Measurements from ENCODE around the gene RBM3.

The RBM3 gene

DNA sequence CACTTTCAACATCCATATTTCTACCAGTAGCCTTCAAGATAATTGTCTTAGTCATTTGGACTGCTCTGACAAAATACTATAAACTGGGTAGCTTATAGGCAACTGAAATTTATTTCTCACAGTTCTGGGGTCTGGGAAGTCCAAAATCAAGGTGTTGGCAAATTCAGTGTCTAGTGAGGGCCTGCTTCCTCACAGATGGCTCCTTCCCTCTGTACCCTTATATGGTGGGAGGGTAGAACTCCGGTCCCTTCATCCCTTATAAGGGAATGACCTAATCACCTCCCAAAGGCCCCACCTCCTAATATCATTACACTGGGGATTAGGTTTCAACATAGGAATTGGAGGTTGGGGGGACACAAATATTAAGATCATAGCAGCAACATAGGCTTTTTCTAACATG lies 42.1 kb upstream of the RBM3 start:
- no peak overlapping the region for H3K4me3 ChIP-seq (ENCODE audit: low read depth, low read length)
- no peaks in the 10 kb centered on the region for H3K9me3 ChIP-seq (ENCODE audit: control insufficient read depth, insufficient read depth, low read depth, low read length)
- peaks cover 6 to 20% of the 10 kb centered on the region in 2 experiments; a peak in 2 of 3 replicates for H3K36me3 ChIP-seq (ENCODE audit: control insufficient read depth in 2 of 2, insufficient read depth in 1 of 2, low read length in 2 of 2)
- CTCF ChIA-PET: no interaction called here
- H3K27ac ChIP-seq (ENCODE audit: extremely low read depth, low read depth, low read length): no peak overlapping the region
- H3K4me1 ChIP-seq (ENCODE audit: control insufficient read depth, insufficient read depth, low read length): no peaks in the 10 kb centered on the region
- TF ChIP-seq ZNF416 (tag by site-specific recombination; IDR thresholded peaks at IDR 0.05) (no peak), ZNF701 (tag by site-specific recombination; IDR thresholded peaks at IDR 0.05) (no peak), ZNF112 (tag by site-specific recombination; IDR thresholded peaks at IDR 0.05) (no peak), KLF8 (tag by site-specific recombination; IDR thresholded peaks at IDR 0.05) (no peak)
- TF ChIP-seq, protein P1, sequence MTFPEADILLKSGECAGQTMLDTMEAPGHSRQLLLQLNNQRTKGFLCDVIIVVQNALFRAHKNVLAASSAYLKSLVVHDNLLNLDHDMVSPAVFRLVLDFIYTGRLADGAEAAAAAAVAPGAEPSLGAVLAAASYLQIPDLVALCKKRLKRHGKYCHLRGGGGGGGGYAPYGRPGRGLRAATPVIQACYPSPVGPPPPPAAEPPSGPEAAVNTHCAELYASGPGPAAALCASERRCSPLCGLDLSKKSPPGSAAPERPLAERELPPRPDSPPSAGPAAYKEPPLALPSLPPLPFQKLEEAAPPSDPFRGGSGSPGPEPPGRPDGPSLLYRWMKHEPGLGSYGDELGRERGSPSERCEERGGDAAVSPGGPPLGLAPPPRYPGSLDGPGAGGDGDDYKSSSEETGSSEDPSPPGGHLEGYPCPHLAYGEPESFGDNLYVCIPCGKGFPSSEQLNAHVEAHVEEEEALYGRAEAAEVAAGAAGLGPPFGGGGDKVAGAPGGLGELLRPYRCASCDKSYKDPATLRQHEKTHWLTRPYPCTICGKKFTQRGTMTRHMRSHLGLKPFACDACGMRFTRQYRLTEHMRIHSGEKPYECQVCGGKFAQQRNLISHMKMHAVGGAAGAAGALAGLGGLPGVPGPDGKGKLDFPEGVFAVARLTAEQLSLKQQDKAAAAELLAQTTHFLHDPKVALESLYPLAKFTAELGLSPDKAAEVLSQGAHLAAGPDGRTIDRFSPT (tag by site-specific recombination; IDR thresholded peaks at IDR 0.05): no peak
- TF ChIP-seq, protein P2, sequence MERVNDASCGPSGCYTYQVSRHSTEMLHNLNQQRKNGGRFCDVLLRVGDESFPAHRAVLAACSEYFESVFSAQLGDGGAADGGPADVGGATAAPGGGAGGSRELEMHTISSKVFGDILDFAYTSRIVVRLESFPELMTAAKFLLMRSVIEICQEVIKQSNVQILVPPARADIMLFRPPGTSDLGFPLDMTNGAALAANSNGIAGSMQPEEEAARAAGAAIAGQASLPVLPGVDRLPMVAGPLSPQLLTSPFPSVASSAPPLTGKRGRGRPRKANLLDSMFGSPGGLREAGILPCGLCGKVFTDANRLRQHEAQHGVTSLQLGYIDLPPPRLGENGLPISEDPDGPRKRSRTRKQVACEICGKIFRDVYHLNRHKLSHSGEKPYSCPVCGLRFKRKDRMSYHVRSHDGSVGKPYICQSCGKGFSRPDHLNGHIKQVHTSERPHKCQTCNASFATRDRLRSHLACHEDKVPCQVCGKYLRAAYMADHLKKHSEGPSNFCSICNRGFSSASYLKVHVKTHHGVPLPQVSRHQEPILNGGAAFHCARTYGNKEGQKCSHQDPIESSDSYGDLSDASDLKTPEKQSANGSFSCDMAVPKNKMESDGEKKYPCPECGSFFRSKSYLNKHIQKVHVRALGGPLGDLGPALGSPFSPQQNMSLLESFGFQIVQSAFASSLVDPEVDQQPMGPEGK (tag by site-specific recombination; IDR thresholded peaks at IDR 0.05): no peak
- TF ChIP-seq, protein P3, sequence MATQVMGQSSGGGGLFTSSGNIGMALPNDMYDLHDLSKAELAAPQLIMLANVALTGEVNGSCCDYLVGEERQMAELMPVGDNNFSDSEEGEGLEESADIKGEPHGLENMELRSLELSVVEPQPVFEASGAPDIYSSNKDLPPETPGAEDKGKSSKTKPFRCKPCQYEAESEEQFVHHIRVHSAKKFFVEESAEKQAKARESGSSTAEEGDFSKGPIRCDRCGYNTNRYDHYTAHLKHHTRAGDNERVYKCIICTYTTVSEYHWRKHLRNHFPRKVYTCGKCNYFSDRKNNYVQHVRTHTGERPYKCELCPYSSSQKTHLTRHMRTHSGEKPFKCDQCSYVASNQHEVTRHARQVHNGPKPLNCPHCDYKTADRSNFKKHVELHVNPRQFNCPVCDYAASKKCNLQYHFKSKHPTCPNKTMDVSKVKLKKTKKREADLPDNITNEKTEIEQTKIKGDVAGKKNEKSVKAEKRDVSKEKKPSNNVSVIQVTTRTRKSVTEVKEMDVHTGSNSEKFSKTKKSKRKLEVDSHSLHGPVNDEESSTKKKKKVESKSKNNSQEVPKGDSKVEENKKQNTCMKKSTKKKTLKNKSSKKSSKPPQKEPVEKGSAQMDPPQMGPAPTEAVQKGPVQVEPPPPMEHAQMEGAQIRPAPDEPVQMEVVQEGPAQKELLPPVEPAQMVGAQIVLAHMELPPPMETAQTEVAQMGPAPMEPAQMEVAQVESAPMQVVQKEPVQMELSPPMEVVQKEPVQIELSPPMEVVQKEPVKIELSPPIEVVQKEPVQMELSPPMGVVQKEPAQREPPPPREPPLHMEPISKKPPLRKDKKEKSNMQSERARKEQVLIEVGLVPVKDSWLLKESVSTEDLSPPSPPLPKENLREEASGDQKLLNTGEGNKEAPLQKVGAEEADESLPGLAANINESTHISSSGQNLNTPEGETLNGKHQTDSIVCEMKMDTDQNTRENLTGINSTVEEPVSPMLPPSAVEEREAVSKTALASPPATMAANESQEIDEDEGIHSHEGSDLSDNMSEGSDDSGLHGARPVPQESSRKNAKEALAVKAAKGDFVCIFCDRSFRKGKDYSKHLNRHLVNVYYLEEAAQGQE (tag by site-specific recombination; IDR thresholded peaks at IDR 0.05): no peak
- POLR2A ChIA-PET: interaction anchor here (1.5 to 2.0 kb wide), 2 partner anchors 10 to 43 kb away, joined by 3 to 8 read pairs; partner anchors contain the start of gene EBP

DNA sequence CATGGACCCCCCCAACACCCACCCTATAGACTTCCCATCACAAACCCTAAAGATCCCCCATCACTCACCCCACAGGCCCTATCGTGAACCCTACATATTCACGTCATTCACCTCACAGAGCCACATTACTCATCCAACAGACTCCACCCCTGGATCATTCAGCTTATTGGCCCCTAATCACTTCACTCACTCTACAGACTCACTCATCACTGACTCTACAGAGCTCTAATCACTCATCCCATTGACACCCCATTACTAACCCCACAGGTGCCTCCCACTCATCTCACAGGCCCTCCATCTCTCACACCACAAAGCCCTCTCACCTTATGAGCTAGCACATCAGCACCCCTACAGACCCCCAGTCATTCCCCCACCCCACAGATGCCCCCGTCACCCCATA lies 41.1 kb upstream of the RBM3 start:
- H3K27ac ChIP-seq (ENCODE audit: extremely low read depth, low read depth, low read length): no peak overlapping the region
- CTCF ChIA-PET: no interaction called here
- POLR2A ChIA-PET: interaction anchor here (1.5 kb wide), 1 partner anchor 42 kb away, joined by 3 read pairs; no protein-coding TSS in a partner anchor
- no peaks in the 10 kb centered on the region for H3K4me1 ChIP-seq (ENCODE audit: control insufficient read depth, insufficient read depth, low read length)
- TF ChIP-seq ZNF610 (tag by site-specific recombination; IDR thresholded peaks at IDR 0.05; ENCODE audit: borderline replicate concordance): no peak
- TF ChIP-seq, protein P4, sequence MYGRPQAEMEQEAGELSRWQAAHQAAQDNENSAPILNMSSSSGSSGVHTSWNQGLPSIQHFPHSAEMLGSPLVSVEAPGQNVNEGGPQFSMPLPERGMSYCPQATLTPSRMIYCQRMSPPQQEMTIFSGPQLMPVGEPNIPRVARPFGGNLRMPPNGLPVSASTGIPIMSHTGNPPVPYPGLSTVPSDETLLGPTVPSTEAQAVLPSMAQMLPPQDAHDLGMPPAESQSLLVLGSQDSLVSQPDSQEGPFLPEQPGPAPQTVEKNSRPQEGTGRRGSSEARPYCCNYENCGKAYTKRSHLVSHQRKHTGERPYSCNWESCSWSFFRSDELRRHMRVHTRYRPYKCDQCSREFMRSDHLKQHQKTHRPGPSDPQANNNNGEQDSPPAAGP (tag by site-specific recombination; IDR thresholded peaks at IDR 0.05): no peak
- TF ChIP-seq ZNF837 (tag by site-specific recombination; IDR thresholded peaks at IDR 0.05): no peak
- TF ChIP-seq ZNF157 (tag by site-specific recombination; IDR thresholded peaks at IDR 0.05): no peak
- no peaks in the 10 kb centered on the region for H3K9me3 ChIP-seq (ENCODE audit: control insufficient read depth, insufficient read depth, low read depth, low read length)
- H3K4me3 ChIP-seq (ENCODE audit: low read depth, low read length): no peak overlapping the region
- peaks cover 6 to 10% of the 10 kb centered on the region in 2 experiments; a peak in 2 of 3 replicates for H3K36me3 ChIP-seq (ENCODE audit: control insufficient read depth in 2 of 2, insufficient read depth in 1 of 2, low read length in 2 of 2)
